NCI-H2196 treated with DMSO at 0.1 percent for 48 hours (cell line): ENCODE results near the gene SMAP2.
A peak's percentile ranks its signal among the peaks of the same experiment; 100 is the strongest.

Experiments used
- DNase-seq: peaks from one replicate; lab custom pipeline; 2025; ENCODE audit not compliant: unreplicated experiment; lab: John Stamatoyannopoulos, UW

The SMAP2 gene

DNA sequence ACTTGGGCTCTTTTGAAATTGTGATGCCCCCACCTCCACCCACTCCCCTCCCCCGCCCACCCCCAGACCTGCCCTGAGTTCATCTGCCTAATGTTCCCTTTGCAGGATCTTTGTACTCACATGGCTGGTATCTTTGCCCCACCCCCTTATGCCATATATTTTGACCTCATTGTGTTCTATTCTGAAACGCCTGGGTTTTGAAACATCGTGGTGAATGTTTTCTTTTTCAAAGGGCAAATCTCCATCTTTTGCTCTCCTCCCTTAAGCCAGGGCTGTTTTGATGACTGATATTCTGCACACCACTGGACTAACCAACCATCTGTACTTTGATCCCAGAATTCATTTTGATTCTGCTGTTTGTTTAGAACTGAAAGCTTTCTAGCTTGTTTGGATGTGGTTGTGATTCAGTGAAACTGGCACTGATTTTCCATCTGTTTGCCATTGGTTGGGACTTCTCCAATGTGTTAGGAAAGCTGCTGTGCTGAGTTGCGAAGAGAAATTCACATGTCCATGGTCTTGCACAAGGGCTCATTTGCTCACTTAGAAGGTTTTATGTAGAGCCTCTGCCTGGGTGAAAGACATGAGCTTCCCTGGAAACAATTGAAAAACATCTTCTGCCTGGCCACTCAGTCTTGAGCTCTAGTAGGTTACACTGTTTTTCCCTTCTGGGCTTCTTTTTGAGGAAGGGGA is 16.5 kb downstream of the SMAP2 start:
- no peak for DNase-seq

DNA sequence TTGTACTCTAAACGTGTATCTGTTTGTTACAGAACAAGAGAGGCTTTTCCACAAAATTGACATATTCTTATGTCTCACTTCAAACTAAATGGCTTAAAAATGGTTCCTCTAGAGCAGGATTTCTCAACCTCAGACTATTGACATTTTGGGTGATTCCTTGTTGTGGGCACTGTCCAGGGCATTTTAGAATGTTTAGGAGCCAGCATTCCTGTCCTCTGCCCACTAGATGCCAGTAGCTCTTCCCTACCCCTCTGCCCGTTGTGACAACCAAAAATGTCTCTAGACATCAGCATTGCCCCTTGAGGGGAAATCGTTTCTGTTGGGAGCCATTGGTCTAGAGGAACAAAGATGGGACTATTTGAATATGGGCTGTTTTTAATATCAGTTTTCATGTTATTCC is 17.3 kb downstream of the SMAP2 start:
- DNase-seq, result no peak

DNA sequence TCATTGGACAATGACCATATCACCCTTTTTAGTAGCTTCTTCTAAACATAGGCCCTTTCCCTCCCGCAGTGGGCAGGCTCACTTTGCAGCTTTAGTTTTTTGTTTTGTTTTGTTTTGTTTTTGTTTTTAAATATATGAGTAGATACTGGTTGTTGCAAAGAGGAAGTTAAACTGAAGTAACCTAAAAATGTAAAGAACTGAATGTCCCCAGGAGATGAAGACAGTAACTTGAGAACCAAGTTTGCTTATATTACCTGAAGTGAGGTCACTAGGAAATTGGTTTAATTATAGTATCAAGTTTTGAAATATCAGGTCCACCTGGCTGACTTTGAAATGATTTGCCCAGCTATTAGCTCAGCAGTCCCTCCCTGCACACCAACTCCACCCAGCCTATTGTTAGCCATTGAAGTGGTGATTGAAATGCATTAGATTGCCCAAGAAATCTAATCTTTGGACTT is 18.2 kb downstream of the SMAP2 start:
- no peak for DNase-seq

DNA sequence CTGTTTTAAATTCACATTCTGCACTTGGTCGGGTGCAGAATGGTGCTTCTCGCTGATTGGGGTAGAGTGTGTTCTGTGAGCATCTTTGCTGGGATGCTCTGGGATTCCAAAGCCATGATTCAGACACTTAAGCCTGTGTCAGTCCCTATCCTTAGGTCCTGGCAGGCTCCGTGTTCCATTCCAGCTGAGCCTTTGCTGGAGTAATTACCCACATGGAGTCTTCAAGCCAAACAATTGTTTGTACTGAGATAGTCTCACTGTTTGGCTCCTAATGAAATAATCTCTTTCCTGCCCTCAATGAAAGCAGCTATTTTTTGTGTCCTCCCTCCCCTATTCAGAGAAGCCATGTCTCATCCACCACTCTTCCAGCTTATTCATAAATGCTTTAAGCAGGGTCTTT is 18.7 kb downstream of the SMAP2 start:
- no peak for DNase-seq

DNA sequence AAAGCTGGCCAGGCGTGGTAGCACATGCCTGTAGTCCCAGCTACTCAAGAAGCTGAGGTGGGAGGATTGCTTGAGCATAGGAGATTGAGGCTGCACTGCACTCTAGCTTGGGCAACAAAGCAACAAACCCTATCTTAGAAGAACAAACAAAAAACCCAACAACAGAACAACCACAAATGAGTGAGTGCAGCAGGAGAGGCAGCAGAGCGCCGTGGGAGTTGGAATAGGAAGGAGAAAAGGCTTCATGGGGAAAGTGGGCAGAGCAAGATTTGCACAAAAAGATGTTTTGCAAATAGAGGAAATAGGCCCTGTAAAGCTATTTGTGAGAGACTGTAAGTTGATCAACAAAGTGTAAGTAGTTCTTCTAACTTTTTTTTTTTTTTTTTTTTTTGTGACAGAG is 19.6 kb downstream of the SMAP2 start:
- no peak for DNase-seq

DNA sequence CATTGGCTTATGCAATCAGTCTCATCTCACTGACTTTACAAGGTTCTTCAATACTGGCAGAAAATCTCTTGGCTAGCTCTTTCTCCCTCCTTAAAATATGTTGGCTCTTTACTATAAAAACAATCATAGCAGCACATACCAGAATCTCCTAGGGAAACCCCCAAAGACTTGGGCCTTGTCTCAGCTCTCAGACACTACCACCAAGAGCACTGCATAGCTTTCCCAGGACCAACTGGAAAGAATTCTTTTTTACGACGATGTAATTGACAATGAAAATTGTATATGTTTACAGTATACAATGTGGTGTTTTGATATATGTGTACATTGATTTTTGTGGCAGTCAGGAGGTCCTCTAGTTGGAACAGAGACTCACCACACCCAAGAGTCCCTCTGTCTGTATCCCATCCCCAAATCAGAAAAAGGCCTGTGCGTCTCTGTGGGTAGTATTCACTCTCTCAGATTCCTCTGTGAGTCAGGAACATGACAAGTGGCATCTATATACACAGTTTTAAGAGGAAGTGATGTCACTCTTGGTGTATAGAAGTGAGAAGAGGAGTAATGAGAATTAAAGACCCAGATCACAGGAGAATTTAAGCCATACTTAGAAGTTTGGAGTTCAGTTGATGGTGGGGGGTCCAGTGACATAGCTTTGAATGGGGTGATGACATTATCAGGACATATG is 21.1 kb downstream of the SMAP2 start:
- no peak for DNase-seq

DNA sequence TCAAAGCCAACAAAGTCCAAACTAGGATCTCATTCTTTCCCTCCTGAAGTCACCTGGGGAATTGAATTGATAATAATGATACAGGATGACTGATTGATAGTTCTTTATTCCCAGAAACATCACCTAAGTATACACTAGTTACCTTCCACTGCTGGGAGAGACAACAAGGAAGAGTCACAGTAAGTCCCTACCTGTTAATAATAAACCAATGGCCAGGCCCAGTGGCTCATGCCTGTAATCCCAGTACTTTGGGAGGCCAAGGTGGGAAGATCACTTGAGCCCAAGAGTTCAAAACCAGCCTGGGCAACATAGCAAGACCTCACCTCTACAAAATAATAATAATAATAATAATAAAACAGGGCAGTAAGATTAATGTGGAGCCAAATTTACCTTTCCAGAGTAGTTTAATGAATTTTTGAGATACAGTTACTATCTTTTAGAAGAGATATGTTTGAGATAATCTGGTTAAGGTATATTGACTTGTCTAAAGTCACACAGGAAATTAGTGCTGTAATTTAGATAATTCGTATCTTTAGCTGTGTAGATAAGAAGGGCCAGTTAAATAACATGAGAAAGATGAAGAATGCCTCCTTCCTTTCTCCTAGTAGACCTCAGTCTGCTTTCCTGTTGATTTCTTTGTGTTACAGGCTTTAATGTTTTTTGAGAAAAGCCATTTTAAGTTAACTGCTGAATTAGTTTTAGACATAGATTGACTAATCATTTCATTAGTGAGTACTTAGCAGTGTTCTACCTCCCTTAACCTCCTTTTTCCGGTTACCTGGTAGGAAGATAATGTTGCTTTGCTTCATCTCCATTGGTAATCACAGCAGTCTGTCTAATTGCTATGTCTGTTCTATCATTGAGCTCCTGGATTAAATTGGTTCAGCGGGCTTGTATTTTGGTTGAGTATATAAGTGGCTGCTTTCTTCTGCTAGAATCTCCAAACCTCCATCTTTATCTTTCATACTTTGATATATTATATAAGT is 22.0 kb downstream of the SMAP2 start:
- DNase-seq, result no peak

DNA sequence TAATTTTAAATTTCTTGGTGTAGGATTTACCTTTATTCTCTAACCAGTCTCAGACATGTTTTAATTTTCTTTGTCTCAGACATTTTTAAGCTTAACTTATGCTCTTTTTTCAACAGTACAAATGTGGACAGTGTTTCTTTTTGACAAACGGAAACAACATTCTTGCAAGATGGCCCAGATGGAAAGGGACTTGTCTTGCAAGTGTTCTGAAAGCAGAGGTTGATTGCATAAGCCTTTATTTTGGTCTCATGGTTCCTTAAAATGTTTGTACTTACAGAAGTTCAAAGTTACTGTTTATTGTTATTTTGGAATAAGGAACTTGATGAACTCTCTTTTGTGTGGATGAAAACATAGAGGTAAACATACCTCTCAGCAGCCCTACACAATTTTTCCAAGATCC is 22.9 kb downstream of the SMAP2 start:
- DNase-seq, result no peak

DNA sequence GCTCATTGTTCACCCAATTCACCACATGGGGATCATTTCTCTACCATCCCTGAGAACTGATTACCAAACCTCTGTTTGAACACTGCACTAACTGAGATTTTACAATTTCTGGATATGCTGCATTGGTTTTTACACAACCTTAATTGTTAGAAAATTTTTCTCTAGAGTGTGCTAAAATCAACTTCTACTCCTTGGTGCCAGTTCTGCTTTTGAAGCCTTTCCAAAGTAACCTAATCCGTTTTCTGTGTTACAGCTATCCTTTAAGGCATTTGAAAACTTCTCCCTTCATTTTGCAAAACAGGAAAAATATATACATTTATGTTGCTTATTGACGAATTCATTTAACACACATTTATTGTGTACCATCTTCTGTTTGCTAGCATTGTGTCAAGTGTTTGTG is 23.7 kb downstream of the SMAP2 start:
- no peak for DNase-seq

DNA sequence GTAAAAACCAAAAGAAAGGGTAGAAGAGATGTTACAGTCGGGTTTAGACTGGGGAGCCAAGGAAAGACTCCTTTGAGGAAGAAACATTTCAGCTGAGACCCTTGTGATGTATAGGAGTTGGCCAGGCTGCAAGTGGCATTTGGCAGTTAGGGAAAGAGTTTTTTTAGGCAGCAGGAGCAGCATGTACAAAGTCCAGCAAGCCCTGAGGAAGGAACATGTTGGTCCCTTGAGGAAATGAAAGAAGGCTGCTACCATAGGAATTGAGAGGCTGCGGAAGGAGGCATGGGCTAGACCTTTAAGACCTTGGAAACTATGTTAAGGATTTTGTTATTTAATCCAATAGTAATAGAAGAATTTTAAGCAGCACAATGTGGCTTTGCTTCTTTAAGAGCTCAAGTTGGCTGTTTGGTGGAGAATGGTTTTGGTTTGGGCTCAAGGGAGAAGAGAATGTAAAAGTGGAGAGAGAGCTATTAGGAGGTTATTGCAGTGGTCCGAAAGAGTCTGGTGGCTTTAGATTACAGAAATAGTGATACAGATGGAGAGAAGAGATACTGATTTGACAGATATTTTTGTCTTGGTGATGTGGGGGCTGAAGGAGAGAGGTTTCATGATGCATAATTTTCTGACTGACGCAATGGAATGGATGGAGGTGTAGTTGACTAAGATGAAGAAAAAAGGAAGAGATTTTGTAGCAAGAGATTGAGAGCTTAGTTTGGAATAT is 26.6 kb downstream of the SMAP2 start:
- no peak for DNase-seq

DNA sequence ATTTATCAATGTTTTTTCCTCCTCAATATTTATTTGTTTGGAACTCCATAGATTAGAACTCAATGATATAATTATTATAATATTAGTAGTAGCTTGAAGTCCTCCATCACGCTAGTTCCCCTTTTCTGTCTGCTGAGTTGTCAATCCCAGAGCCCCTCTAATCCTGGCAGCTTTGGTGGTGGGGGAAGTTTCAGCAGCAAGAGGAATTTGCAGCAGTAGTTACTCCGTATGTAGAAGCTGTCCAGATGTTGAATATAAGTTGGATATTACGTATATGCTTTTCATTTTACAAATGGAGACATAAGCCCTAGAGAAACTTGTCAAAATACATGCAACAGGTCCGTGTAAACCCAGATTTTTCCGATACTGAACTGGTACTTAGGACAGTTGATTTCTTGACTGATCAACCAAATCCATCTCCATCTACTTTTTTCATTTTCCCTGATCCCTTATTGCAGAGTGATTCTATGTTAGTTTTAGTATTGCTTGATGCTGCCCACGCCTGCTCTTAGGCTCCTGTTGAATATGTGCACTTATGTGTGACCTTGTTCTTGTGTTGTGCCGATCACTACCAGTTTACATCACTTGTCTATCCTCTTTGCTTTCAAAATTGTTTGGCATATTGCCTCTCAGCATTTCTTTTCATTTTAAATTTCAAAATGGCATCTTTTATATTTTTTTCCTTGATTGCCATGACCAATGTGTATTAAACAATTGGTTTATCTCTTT is 28.1 kb downstream of the SMAP2 start:
- DNase-seq, result no peak

DNA sequence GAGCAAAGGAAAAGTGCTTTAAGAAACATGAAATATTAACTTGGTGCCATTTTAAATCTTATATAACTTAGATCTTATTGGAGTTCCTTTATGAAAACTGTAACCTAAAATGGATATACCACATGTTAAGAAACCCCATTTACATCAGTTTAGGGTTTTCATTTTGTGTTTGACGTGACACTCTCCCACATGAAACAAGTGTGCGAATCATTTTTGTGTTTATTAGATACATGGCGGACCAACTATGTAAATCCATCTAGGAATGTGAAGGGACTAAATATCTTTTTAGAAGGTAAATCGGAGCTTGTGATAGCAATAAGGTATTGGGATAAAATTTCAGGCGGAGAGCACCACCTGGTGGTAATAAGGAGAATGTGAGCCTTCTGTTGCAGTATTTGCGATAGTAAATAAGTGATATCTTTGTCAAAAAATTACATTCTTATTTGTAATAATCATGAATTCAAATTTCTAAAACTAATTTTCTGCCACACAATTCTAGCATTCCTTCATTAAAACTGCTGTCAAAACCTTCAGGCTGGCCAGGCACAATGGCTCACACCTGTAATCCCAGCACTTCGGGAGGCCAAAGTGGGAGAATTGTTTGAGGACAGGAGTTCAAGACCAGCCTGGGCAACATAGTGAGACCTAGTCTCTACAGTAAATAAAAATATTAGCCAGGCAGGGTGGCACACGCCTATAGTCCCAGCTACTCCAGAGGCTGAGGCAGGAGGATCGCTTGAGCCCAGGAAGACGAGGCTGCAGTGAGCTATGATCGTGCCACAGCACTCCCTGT is 31.3 kb downstream of the SMAP2 start:
- peak; percentile 40 for DNase-seq

DNA sequence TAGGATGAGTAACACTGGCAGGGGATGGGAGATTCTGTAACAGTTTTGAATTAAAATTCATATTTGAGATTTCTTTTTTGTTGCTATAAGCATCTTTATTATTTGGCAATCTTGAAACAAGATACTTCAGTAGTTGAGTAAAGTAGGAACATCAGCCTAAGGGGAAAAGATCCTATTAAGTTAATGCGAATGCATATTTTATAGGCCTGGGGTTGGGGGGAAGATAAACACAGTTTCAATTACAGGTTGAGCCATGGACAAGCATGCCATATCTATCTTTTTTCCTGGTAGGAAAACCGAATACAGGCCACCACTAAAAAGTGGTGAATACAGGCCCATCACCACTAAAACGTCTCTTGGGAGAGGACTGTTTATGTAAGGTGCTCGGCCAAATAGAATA is 32.3 kb downstream of the SMAP2 start:
- DNase-seq, result no peak

DNA sequence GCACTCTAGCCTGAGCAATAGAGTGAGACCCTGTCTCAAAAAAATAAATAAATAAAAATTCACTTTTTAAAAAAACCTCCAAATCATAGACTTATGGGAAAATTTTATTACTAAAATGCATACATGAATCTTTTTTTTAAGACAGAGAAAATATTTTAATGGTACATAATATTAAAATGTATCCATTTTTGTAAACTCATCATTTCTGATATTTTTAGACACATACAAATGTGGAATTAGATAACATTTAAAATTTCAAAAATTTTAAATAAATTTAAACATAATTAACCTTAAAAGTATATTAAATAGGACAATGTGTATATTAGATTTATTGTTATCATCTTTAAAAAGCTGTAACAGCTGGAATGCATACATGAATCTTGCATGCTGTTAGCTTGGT is 33.9 kb downstream of the SMAP2 start:
- DNase-seq, result no peak

DNA sequence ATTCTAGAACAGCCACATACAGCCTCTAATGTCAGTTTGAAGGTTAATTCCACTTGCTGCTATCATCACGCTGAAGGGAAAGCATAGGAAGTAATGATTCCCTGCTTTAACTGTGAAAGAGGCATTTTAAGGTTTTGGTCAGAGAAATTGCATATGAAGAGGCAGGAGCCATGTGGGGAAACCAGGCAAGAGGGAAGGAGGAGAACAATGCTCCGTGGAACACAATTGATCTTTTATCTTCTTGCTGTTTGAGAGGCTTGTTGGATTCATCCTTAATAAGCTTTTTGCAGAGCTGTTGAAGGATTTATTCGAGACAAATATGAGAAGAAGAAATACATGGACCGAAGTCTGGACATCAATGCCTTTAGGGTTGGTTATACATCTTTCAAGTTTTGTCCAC is 35.9 kb downstream of the SMAP2 start:
- no peak for DNase-seq

DNA sequence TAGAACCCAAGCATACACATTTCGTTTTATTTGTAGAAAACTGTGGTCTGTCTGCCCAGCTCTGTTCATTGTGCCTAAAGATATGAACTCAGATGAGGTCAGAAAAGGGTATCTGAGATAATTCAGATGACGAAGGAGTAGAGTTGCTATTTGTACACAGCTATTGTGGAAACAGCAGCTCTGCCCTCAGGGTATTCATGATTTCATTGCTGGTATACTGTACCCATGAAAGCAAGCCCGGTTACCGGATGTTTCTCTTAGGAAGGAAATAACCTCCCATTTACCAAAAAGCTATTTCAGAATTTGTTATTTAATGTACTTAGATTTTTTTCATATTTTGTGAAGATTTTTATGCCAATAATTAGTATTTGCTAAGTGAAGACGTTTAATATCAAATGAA is 37.8 kb downstream of the SMAP2 start:
- no peak for DNase-seq

DNA sequence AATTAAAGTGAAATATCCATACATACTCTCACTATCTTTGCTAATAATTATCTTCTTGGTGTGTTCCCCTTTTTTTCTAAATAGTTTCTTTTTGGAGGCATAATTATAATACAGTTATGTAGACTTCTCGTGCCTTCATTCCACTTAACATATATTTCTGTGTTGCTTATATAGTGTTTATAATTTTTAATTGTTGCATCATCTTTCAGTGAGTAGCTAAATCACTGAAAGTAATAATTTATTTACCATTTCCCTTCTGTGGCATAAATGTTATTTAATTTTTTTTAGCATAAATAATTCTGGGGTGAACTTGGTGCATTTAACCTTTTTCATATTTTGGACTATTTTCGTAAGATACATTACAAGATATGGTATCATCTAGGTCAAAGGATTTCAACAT is 38.3 kb downstream of the SMAP2 start:
- no peak for DNase-seq

DNA sequence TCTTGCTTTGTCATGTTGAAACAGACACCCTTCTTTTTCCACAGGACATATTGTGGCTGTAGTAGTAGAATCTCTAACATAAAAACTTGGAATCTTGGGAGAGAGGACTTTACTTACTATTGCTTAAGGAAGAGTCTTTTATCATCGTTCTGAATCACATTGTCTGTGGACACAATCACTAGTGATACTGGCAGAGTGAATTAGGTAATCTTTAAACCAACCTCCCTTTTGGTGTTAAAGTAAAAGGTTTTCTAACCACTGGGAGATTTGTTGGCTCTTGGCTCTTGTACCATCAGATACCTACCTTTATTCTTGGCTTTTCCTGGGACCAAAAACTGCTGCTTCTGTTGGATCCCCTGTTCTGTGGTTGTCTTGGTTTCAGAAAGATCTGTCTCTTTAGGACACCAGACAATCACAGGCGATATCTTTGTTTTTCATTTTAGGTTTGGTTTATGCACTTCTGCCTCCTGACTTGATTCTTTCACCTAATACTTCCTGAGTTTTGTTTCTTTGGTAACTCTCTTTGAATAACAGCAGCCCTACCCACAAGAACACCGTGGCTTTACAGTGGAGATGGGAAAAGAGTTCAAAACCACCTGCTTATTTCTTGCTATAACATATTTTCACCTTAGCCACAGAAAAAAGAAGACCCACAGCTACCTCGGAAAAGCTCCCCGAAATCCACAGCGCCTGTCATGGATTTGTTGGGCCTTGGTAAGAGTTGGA is 40.2 kb downstream of the SMAP2 start:
- DNase-seq, result no peak

DNA sequence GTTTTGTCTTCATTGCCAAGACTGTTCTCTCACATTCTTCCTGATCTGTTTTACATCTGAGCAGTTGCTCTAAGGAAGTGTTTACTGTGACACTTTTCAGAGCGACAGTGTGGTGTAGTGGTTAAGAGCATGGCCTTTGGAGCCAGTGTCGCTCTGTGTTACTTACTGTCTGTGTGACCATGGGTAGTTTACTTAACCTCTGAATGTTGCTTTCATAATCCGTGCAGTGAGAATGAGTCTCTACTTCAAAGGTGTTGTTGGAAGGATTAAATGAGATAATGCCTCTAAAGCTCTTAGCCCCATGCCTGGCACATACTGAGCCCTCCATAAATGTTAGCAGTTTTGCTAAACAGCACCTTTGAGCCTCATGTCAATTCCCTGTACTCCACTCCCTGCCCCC is 40.8 kb downstream of the SMAP2 start:
- no peak for DNase-seq
